HG02884 (cell line): ENCODE data around the gene WBP1.
"Not testable (repeated sequence)": the region's sequence is repeated elsewhere in the genome, so short reads cannot be mapped to it uniquely, and the experiment has no call there.

Experiments used
- ATAC-seq: cut with Tn5 transposase; IDR thresholded peaks from one replicate; pipeline ENCODE4 v1.9.1; 2021; ENCODE audit warnings: mild to moderate bottlenecking, moderate library complexity; ENCODE audit not compliant: unreplicated experiment

WBP1 gene

GRCh38 chr2:74426181-74426758 lies 32.0 kb upstream of the WBP1 start:
- no peak for ATAC-seq

- no peak for ATAC-seq
These were observed 30.7 kb upstream of the WBP1 start for GRCh38 chr2:74427551-74427950.

GRCh38 chr2:74428675-74429074 lies 29.6 kb upstream of the WBP1 start:
- ATAC-seq = no peak

- ATAC-seq = no peak
These were observed 28.5 kb upstream of the WBP1 start for GRCh38 chr2:74429487-74430451.

DNA sequence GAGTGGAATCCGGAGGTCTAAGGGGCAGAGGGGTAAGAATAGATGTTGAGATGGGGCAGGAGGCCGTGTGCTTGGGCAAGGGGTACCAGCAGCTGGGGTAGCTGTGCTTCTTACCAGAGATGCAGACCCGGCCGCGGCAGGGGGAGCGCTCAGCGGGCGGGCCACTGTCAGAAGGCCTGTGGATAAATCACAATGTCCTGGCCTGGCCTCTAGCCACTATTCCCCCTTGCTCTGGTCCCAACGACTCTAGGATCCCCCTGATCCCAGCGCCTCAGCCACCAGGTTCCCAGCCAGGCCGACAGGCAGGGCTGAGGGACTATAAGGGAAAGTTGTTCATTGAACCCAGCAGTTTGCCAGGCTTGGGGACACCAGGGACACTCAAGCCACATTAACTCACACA lies 27.7 kb upstream of the WBP1 start:
- ATAC-seq = no peak

DNA sequence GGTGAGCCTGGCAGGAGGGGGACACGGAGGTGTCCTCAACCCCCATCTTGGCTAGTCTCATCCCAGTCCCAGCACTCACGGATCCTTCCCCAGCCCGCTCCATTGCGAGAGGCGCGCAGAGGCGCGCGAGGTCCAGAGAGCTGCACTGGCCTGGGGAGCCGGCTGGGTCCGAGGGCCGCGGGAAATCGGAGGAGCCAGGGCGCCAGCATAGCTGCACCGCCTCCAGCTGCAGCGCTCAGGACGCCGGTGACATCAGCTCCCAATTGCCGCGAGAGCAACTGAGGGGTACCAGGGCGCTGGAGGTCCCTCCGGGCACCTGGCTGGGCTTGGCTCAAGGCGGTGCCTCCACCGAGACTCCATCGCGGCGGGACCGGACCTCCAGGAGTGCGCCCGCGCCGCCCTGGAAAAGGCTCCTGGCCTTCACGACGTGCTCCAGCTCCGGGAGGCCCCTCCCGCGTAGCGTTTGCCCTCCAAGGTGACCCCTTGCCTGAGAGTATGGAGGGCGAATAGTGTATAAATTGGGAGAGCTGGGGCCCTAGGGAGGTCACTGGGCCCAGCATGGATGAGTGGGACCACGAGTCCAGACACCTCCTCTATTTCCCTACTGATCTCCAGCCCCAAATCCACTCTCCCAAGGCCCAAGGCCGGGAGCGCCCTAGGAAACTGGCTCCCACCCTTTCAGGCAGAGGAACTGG lies 22.0 kb upstream of the WBP1 start:
- ATAC-seq = no peak

DNA sequence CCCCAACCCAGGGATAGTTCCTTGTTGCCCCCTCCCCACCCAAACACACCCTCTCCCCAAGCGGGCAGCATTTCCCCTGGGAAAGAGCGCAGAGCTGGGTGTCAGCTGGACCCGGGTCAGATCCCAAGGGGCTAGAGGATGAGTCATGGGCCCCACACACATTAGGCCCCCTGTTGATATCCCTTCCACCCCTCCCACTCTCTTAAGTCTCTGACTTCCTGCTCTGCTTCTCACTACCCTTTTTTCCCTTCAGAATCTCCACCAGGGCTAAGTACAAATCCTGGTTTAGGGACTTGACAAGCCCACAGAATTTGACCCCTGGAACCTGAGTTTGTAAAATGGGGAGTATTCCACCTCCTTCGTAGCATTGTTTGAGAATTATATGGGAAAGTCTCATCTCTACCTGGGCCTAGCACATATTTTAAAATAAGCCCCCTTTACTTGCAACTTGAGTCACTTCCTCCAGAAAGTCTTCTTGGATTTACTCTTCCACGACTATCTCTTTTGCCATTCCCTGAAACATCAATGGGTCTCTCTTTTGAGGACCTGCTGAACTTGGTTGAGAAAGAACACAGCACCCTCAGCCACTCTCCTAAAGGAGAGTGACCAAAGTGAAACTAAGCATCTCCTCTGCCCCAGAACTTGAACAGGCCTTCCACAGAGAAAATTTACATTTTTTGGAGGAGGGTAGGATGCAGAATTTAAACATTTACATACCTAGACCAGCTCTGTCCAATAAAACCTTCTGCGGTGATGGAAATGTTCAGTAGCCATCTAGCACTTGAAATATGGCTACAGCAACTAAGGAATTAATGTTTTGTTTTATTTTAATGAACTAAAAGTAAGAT lies 21.2 kb upstream of the WBP1 start:
- no peak for ATAC-seq

- no peak for ATAC-seq
These were observed 20.0 kb upstream of the WBP1 start for GRCh38 chr2:74438248-74438647.

DNA sequence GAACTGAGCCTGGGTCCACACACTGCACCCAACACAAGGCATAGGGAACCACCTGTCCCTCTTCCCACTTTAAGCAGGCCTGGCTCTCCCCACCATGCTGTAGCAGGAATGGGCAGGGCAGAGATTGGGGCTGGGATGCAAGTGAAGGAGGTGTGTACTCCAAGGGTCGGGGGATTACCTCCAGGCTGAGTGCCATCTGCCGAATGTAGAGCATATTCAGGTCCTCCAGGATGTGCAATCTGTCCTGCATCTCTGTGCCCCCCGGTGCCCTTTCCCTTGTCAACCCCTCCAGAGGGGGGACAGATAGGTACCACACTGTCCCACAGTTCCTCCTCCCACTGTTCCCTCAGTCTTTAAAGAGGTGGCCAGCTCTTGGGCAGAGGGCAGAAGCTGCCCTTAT lies 18.9 kb upstream of the WBP1 start:
- no peak for ATAC-seq

DNA sequence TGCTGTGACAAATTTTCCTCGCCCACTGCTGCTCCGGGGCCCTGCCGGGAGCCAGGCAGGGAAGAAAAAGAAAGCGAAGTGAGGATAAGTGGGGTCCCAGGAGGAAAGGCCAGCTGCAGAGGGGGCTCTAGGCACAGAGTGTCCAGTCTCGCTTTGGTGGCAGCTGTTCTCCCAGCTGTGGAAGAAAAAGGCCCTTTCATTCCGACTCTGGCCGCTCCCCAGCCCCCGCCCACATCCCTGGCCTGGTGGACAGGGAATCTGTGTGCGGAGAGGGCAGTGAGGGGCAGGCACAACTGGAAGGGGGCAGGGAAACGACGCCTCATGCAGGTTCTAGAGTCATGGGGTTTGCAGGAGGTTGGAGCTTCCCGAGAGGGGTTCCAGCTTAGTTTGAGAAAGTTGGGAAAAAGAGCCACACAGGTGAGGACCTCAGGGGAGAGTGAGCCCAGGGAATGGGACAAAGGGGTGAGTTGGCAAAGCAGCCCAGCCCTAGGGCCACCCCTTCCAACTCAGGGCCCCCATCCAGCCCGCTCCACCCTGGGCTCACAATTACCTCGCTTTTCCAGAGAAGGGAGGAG lies 18.3 kb upstream of the WBP1 start:
- ATAC-seq = no peak

DNA sequence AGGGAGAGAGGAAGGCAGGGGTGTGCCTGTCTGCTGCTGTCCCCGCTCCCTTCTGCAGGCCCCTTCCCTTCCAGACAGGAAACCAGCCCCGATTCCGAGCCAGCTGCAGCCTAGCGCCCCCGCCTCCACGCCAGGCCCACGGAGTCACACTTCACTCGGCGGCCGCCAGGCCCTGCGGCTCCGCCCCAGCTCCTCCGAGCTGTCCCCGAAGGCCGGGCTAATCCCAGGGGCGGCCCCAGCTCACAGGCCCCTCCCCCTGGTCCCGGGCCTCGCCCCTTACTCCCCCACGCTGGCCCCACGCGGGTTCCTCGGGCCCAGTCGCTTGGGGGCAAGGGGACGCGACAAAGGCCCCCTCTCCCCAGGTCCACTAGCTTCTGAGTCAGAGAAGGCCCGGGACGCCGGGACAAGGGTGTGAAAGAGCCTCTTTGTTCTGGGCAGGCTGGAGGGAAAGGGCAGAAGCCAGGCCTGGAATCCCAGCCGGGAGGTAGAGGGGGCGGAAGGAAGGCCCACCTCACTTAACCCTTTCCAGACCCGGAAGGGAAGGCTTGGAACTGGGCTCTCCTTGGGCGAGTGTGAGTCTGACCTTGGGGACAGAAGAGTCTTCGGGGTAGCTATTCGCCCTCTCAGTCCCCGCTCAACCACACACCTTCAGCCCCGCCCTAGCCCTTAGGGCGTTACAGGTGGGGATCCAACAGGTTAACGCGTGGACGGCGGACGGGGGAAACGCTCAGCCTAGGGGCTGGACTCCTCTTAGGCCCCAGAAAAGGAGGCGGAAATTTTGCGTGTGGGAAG lies 17.7 kb upstream of the WBP1 start:
- ATAC-seq = peak; percentile 75

DNA sequence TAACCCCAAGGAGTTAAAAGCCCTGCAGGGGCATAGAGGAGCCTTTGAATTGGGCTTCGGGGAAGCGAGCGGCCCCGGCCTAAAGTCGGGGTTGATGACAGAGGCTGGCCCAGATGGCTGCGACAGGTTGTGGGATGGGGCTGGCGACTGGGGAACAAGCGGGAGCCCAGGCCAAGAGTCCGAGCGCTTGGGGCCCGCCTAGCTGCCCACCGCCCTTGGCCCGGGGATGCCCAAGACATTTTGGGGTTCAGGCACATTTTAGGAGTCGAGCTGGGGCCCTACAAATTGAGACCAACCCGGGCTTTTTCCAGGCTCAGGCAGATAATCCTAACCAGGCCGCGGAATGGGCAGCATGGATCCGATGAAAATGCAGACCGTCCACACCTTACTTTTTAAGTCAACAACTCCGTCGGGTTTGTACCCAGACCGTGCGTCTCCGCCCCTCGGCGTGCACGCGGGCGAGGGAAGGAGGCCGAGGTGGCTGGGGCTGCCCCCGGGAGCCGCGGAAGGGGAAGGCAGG lies 17.0 kb upstream of the WBP1 start:
- ATAC-seq = no peak

DNA sequence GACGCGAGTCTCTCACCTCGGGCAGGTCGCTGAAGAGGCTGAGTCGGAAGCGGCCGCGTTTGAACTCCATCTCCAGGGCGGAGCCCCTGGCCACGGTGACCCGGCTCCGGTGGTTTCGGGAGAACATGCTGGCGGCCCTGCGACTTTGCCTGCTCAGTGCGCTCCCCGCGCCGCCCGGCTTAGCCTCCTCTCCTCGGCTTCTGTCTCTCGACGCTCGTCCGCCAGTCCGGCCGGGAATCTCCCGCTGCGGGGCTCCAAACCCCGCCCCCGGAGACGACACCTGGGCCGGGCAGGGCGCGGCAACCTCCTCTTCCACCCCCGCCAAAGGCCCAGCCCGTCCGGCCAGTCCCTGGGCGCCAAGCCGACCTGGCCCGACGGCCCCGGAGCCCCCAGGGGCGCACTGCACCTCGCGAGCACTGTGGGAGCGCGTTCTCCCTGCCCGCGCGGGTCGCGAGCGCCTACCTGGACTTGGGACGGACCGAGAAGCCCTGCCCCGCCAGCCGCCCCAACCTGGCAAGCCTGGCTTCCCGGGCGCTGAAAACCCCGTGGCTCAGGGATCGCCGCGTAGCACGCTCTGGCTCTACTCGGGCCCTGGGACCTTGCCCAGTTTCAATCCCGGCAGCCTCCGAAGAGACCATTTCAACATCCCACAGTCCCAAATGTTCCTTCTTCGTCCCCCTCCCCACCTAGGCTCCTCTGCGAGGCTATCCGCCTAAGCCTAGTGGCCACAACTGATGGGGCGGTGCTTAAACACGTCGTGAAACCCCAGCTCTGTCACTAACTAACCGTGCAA lies 16.4 kb upstream of the WBP1 start, which contains the start of gene RTKN:
RTKN (minus strand) TSS at position 248 of the 793 bp plus-strand sequence; CDS start at position 127, 121 bp downstream.
- no peak for ATAC-seq

- ATAC-seq = not testable (repeated sequence)
These were observed 15.5 kb upstream of the WBP1 start for GRCh38 chr2:74442483-74443297.

- ATAC-seq = no peak
These were observed 13.5 kb upstream of the WBP1 start for GRCh38 chr2:74444498-74445318.

DNA sequence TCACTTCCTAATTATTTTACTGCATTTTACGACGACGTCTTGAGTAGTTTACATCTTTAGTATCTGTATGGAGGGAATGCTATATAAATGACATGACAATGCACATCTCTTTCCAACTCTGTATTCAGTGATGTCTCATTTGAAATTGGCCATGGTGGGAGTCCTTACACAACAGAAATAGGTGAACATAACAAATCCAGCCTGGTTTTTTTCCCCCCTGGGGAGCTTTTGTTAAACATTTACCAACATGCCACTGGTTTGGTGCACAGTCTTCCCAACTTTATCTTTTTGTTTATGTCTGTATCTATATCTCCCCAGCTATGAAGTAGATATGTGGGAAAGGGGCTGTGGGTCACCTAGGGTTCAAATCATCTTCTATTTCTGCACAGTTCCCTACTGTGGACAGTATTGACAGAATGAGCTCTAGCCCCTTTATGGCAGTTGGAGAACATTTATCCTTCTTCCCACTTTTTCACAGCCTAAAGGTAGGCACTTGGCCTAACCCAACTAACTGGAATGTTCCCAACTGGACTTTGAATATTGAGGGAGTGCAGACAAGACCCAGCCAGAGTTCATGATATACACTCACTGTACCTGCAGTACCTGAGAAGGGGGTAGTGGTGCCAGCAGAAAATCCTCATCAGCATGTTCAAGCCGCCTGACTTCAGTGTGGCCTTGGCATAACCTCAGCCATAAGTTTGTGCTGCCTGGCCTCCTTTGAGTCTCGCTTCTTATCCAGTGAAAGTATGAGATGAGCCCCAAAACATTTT lies 10.8 kb upstream of the WBP1 start:
- ATAC-seq = no peak
